Epithelial cell of esophagus (primary cell): ENCODE data around the gene SPC25.
"Not testable (repeated sequence)": the region's sequence is repeated elsewhere in the genome, so short reads cannot be mapped to it uniquely, and the experiment has no call there.

Experiments
- DNase-seq: peaks from one replicate; pipeline ENCODE4 v3.0.0; 2010; ENCODE audit warnings: low read depth
- H3K4me3 ChIP-seq: 2 replicates; pipeline ENCODE4 v1.5.1; 2011; ENCODE audit warnings: mild to moderate bottlenecking, low read length, control low read depth
- CTCF ChIP-seq: IDR thresholded peaks from 2 replicates; pipeline ENCODE4 v1.5.1; 2011; ENCODE audit warnings: low read depth, mild to moderate bottlenecking, low read length, control low read depth, inconsistent platforms; ENCODE audit not compliant: insufficient read depth; ENCODE audit errors: missing control alignments

Gene SPC25

GRCh38 chr2:168890006-168890782, at the start of gene SPC25:
Gene SPC25, minus strand, starts transcription at chr2:168890430. Its CDS starts 911 bp downstream, at chr2:168889519.
- peak; percentile 88 for DNase-seq
- peak within 1 kb of the TSS; percentile 80 for H3K4me3 ChIP-seq
- TF ChIP-seq CTCF = no peak

- TF ChIP-seq CTCF = no peak
- no peak overlapping the region for H3K4me3 ChIP-seq
- DNase-seq = no peak
These were observed 49.7 kb upstream of the SPC25 start for GRCh38 chr2:168939918-168940317.

GRCh38 chr2:168939061-168939460, 48.8 kb upstream of the SPC25 start:
- DNase-seq = no peak
- TF ChIP-seq CTCF = no peak
- H3K4me3 ChIP-seq = no peak overlapping the region

- H3K4me3 ChIP-seq = no peak overlapping the region
- DNase-seq = peak; percentile 78
- no peak for TF ChIP-seq CTCF
These were observed 45.8 kb upstream of the SPC25 start for GRCh38 chr2:168935810-168936581.

GRCh38 chr2:168934826-168935225, 44.6 kb upstream of the SPC25 start:
- TF ChIP-seq CTCF = no peak
- no peak overlapping the region for H3K4me3 ChIP-seq
- peak; percentile 65 for DNase-seq

- H3K4me3 ChIP-seq = not testable (repeated sequence)
These were observed 41.9 kb upstream of the SPC25 start for GRCh38 chr2:168932174-168932573.

GRCh38 chr2:168930242-168930641, 40.0 kb upstream of the SPC25 start:
- TF ChIP-seq CTCF = no peak
- no peak for DNase-seq
- no peak overlapping the region for H3K4me3 ChIP-seq

More at GRCh38 chr2:168932174-168932573, 41.9 kb upstream of the SPC25 start:
- not testable (repeated sequence) for DNase-seq
